Measurements from ENCODE around the gene DCBLD2. TPM values are rescaled to one million over a fixed set of nuclear protein-coding genes. Genes with fewer than 3 reads are reported as not detected.

Gene DCBLD2
- total and polyA plus RNA-seq, 2 of the 13 experiments (the other 11 are each of a cell fraction or from before 2014, with no cell fraction given), result 43.8 to 56.9 TPM

GRCh38 chr3:98750276-98750919, 151.1 kb downstream of the DCBLD2 start (continued):
- TF ChIP-seq ZNF280D (CRISPR knock-in tag; IDR thresholded peaks at IDR 0.05), result no peak

- H4K20me1 ChIP-seq (ENCODE audit: insufficient read depth, low read length), result peaks cover 5% of the 10 kb centered on the region; the same call in 1 of the 2 replicates
- ChIA-PET POLR2A (no interaction called here), CTCF (ENCODE audit: low intra/inter-chr PET ratio, low total read pairs) (no interaction called here)
- H3K4me3 ChIP-seq (replicated peaks in 1 of 3; ENCODE audit: insufficient read depth in 1 of 3, low read depth in 2 of 3, low read length in 3 of 3), result no peak overlapping the region
- in situ Hi-C loops (cut with HindIII; ENCODE audit: extremely low pct_ligation_motif_present, low pct_unique_long_range_greater_than_20kb), result no loop called here
- H3K4me2 ChIP-seq (ENCODE audit: low read depth, low read length), result no peak overlapping the region
- no peak overlapping the region for H2AFZ ChIP-seq (ENCODE audit: low read length)
- peaks cover 78% of the 10 kb centered on the region for H3K4me1 ChIP-seq (ENCODE audit: insufficient read depth, low read length)
- no peak for ATAC-seq
- WGBS (ENCODE audit: low lambda C conversion rate), result 76% methylated on average over 4 of the region's 4 CpGs
- H3K27ac ChIP-seq (ENCODE audit: extremely low read length, insufficient read depth, low read length), result peak overlapping the region; percentile 41
- intact Hi-C loops (cut with micrococcal nuclease; ENCODE audit: unreplicated experiment), result no loop called here
- peaks cover 73% of the 10 kb centered on the region for H3K79me2 ChIP-seq (ENCODE audit: insufficient read depth, low read length)
- no peaks in the 10 kb centered on the region for H3K27me3 ChIP-seq (ENCODE audit: control insufficient read depth in 1 of 2, insufficient read depth in 2 of 2, low read length in 2 of 2)
- no peaks in the 10 kb centered on the region; a peak in 2 of 5 replicates for H3K36me3 ChIP-seq (replicated peaks in 1 of 2; ENCODE audit: control insufficient read depth in 1 of 2, insufficient read depth in 2 of 2, low read length in 2 of 2)
- FAIRE-seq, result no peak
- no TSS peak for BruUV-seq (replicated peaks)
- no peak overlapping the region for H3K9ac ChIP-seq (ENCODE audit: insufficient read depth, low read depth, low read length)
- no peaks in the 10 kb centered on the region for H3K9me3 ChIP-seq (ENCODE audit: low read length)
- peak; percentile 51 for DNase-seq (ENCODE audit: low spot score)
- TF ChIP-seq TEAD3 (CRISPR knock-in tag; optimal IDR thresholded peaks at IDR 0.05; ENCODE audit: borderline replicate concordance), result no peak
- no peak for TF ChIP-seq THAP9 (CRISPR knock-in tag; IDR thresholded peaks at IDR 0.05; ENCODE audit: borderline replicate concordance)
- no peak for TF ChIP-seq SOX13 (IDR thresholded peaks at IDR 0.05)
- peak in 1 of 2 experiments; percentile 68; a peak in 2 of 4 replicates for TF ChIP-seq SOX13 (CRISPR knock-in tag; conservative IDR thresholded peaks at IDR 0.05 in 1 of 2, IDR thresholded peaks at IDR 0.05 in 1 of 2)
- TF ChIP-seq GATAD2A (CRISPR knock-in tag; IDR thresholded peaks at IDR 0.05), result 0 out of 2 replicates have a peak, but pooled peaks have one; percentile 31
- TF ChIP-seq ARID5B (CRISPR knock-in tag; IDR thresholded peaks at IDR 0.05), result peak; percentile 35; the same call in 1 of the 2 replicates
- no peak for TF ChIP-seq KDM6A (CRISPR knock-in tag; IDR thresholded peaks at IDR 0.05; ENCODE audit: low read depth)
- no peak for TF ChIP-seq MTERF4 (CRISPR knock-in tag; IDR thresholded peaks at IDR 0.05)
- TF ChIP-seq ZNF263 (CRISPR knock-in tag; IDR thresholded peaks at IDR 0.05), result no peak
- TF ChIP-seq CAMTA2 (CRISPR knock-in tag; IDR thresholded peaks at IDR 0.05; ENCODE audit: borderline replicate concordance), result no peak
These were observed 154.6 kb downstream of the DCBLD2 start for GRCh38 chr3:98746882-98747281.

All from HepG2 (cell line).